NCI-H2107 treated with DMSO at 0.1 percent for 48 hours (cell line): ENCODE measurements around the gene CCDC63.

Experiments
- DNase-seq: peaks from one replicate; lab custom pipeline; 2025; ENCODE audit not compliant: unreplicated experiment; lab: John Stamatoyannopoulos, UW

CCDC63 gene

DNA sequence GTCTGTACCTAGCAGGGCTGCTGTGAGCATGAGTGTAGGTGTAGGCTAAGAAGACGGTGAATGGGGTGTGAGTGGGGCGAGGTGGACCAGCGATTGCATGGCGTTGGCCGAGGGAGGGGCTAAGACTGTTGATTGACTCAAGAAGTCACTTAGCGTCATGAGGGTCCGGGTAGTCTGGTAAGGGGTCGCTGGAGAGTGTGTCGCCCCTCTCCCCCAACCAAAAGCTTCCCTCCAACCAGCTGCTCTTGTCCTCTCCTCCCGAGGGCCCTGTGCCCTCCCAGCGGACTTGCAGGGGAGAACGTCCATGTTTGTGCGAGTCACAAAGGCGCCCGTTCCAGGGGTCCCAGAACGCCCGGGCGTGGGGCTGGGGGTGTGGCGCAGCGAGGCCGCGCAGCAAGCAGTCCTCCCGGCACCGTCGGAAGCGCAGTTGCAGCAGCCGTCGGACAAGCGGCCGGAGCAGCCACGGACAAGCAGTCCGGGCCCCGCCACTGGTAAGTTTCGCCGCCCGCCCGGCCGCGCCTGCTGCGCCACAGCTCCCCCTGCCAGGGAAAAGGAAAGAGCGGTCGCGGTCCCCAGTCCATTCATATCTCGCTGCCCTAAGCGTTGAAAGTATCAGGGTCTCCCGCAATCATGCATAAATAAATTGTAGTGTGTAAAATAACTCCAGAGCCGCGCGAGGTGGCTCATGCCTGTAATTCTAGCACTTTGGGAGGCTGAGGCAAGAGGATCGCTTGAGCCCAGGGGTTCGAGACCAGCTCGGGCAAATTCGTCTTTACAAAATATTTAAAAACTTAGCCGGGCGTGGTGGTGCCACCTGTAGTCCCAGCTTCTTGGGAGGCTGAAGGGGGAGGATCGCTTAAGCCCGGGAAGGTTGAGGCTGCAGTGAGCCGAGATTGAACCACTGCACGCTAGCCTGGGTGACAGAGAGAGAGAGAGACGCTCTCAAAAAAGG lies at the start of gene CCDC63:
Gene CCDC63 (plus strand): TSS at position 373 of the 952 bp plus-strand sequence. CDS start 5,968 bp downstream, outside the sequence.
- DNase-seq, result no peak

DNA sequence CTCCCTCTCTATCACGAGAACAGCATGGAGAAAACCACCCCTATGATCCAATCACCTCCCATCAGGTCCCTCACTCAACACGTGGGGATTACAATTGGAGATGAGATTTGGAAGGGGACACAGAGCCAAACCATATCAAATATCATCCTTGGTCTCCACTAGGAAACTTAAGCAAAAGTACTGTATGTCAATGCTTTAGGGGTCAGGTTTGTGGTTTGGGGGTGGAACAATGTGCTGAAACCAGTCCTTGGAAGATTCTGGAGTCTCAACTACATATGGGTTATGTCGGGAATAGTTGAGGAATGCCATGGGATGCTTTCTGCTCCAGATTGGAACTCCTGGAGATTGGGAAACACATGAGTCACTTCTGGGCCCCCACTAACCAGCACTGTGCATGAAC lies 48.3 kb upstream of the CCDC63 start:
- no peak for DNase-seq

DNA sequence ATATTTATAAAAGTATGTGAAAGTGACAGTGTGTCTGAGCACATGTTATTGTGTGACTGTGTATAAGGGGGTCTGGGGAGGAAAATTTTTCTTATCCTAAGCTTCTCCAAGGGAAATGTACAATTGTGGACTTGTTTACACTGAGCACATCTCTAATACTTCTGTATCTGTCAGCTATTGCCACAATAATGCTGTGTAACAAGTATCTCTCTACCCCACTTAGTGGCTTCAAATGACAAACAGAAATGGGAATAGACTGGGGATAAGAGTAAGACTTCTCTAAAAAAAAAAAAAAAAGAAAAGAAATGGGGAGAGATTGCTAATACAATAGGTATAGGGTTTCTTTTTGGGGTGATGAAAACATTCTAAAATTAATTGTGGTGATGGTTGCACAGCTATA lies 44.3 kb upstream of the CCDC63 start:
- no peak for DNase-seq

DNA sequence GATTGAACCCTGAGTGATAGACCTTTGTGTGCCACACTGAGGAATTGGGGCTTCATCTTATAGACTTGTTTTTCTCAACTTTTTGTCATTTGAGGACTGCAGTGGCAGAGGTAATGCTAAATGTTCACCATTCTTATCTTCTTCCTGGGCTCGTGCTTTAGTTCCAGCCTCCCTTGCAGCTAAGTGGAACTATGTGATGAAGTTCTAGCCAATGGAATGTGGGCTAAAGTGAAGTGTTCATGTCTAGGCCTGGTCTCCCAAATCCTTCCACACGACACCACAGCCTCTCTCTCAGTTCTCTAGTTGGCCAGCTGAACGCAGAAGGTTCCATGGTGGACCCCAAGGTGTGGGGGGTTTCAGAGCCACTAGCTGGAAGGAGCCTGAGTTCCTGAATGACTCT lies 42.4 kb upstream of the CCDC63 start:
- no peak for DNase-seq

DNA sequence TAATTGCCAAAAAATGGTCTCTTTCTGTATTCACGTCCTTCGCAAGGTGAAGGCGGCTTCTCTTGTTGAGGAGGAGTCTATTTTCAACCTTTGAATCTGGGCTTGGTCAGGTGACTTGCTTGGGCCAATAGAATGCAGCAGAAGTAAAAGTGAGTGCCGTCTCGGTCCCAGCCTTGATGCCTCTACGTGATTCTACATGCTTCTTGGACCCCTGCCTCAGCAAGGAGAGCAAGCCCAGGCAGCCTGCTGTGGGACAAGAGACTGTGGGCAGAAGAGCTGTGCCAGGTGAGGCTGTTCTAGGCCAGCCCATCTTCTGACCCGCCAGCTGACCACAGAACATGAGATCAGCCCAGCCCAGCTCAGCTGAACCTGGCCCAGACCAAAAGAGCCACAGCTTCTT lies 39.1 kb upstream of the CCDC63 start:
- DNase-seq, result no peak

DNA sequence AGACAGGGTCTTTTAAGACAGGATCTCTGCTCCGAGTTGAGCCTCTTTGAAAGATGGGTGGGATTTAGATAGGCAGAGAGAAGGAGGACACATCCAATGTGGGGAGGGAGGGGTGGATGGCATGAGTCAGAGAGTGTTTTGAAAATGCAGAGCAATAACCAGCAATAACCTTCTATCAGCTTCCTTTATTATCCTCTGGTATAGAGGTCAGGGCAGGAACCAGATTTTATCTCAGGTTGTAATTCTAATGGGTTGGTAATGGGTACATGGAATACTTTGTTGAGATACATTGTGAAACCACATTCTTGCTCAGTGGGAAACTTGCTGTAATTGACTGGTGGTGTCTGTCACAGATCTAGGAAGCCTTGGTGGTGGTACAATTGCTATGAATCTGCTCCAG lies 37.6 kb upstream of the CCDC63 start:
- DNase-seq, result no peak

DNA sequence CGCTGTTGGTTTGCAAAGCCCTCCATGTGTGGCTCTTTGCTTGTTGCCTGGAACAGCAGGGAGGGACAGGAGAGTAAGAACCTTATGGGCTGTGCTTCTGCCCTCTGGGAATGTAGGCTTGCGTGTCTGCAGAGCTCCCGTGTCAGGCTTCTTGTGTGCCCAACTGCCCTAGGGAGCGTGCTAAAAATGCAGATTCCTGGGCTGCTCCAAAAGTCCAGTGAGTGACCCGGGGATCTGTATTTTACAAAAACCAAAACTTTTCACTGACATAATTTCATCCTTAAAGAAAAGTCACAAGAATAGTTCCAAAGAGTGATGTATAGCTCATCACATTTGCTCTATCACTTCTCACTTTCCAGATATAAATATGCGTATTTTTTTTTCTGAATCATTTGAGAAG lies 34.8 kb upstream of the CCDC63 start:
- DNase-seq, result no peak

DNA sequence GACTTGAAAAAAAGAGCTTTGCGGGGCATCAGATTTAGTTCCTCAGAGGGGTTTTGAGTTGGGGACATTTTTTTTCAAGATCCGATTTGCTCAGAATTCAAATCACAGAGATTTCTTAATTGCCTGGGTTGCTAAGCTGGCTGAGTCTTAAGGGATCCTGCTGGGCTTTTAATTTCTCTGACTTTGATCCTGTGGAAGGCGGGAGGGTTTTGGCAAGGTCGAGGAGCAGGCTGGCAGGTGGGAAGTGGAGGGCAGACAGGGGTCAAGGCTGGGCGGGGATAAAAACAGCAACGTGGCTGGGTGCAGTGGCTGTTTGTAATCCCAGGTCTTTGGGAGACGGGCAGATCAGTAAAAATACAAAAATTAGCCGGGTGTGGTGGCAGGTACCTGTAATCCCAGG lies 33.5 kb upstream of the CCDC63 start:
- DNase-seq, result no peak

DNA sequence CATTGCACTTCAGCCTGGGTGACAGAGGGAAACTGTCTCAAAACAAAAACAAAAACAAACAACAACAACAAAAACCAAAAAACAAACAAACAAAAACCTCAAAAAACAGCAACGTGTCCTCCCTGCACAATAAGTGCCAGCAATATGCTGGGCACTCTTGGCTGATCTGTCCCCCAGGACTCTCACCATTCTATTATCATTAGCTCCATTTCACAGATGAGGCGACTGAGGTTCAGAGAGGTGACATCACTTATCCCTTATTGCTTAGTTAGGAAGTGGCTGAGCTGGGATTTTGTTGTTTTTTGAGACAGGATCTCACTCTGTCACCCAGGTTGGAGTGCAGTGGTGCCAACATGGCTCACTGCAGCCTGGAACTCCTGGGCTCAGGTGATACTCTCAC lies 33.0 kb upstream of the CCDC63 start:
- DNase-seq, result no peak

DNA sequence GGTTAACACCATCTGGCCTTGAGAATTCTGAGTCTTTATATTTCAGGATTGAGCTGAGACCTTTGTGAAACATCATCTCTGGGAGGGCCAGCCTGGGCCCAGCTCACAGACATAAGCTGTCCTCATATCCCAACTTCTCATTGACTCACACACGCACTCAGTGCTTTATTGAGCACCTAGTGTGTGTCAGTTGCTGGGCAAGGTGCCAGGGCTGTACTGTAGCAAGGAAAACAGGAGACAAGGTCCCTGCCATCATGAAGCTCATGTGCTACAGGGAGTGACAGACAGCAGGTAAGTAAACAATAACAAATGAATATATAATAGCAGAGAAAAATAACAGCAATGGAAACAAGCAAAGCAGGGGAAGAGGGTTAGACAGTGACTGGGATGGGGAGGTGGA lies 30.5 kb upstream of the CCDC63 start:
- no peak for DNase-seq

DNA sequence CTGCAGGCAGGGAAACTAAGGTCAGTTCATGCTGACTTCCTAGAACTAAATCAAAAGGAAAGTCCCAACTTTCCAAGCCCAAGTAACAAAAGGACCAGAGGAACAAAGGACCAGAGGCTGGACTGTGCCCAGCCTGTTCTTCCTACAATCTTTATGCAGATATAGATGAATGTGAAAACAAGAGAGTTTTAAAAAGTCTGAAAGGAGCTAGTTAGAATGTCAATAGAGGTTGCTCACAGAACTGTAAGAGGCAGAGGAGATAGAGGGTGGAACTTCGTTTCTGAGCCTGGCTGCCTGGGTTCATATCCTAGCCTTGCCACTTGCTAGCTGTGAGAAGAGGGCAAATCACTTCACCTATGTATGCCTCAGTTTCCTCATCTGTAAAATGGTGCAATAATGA lies 30.0 kb upstream of the CCDC63 start:
- DNase-seq, result no peak

DNA sequence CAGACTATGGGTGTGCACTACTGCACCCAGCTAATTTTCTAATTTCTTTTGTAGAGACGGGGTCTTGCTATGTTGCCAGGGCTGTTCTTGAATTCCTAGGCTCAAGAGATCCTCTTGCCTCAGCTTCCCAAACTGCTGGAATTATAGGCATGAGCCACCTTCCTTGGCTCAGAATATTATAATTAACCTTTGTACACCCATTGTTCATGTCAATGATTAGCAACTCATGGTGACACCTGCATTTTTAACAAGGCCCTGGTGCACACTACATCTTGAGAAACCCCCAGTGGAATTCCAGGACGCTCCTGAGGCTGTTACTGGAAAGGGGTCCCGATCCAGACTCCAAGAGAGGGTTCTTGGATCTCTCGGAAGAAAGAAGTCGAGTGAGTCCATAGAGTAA lies 28.3 kb upstream of the CCDC63 start:
- DNase-seq, result no peak

DNA sequence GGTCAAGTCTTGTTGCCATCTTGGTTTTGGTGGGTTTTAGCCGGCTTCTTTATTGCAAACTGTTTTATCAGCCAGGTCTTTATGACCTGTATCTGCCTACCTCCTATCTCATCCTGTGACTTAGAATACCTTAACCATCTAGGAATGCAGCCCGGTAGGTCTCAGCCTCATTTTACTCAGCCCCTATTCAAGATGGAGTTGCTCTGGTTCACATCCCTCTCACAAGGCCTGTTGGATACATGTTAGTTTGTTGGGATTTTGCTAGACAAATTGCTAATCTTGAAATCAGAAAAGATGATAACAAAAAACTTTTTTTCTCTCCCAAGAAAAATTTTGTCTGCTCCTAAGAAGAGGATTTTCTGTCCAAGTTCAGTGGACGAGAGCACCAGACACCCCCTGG lies 27.6 kb upstream of the CCDC63 start:
- no peak for DNase-seq

DNA sequence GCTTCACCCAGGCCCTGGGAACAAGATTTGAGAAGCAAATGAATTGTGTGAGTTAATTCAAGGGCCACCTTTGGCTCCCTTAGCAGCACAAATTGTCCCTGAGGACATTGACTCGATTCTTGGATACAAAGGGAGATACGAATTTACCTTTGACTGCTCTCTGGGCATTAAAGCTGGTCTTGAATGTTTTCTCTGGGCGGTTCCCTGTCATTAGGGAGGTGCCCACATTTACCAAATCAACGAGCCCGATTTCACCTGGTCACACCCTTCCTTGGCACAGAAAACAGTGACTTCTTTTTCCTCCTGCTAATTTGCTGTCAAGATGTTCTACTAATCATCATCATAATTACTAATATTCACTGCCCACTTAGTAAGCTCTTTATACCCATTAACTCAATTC lies 27.1 kb upstream of the CCDC63 start:
- DNase-seq, result no peak

DNA sequence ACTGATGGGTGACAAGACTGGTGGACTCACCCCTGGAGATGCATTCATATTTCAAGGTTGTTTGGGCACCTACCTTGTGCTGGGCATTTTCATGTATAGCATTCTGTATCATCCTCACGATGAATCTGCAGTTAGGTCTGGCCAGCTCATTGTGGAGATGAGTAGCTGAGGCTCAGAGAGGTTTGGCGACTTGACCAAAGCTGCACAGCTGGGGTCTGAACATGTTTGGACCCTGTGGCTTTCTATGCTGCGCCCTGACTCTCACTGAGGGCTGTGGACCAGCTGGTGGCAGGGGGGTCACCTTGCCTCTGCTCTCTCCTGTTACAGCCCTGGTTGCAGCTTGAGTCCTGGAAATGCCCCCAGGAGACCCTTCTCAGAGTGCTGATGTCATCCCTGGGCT lies 24.9 kb upstream of the CCDC63 start:
- no peak for DNase-seq

DNA sequence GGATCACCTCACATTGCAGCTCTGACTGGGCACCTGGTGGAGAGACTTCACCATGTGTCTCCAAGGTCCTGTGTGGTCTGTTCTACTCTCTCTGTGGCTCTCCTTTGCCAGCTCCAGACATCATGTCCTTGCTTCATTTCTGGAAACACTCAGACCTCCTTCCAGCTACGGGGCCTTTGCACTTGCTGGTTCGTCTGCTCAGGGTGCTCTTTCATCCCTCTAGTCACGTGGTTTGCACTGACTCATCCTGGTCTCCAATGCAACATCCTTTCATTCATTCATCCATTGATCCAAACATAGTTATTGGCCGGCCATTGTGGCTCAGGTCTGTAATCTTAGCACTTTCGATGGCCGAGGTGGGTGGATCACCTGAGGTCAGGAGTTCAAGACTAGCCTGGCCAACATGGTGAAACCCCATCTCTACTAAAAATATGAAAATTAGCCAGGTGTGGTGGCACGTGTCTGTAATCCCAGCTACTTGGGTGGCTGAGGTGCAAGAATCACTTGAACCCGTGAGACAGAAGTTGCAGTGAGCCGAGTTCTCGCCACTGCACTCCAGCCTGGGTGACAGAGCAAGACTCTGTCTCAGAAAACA lies 23.9 kb upstream of the CCDC63 start:
- DNase-seq, result no peak

DNA sequence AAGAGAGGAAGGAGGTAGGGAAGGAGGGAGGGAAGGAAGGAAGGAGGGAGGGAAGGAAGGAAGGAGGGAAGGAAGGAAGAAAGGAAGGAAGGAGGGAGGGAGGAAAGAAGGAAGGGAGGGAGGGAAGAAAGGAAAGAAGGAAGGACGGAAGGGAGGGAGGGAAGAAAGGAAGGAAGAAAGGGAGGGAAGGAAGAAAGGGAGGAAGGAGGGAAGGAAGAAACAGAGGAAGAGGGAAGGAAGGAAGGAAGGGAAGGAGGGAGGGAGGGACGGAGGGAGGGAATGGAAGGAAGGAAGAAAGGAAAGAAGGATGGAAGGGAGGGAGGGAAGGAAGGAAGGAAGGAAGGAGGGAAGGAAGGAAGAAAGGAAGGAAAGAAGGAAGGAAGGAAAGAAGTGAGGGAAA lies 22.4 kb upstream of the CCDC63 start:
- no peak for DNase-seq

DNA sequence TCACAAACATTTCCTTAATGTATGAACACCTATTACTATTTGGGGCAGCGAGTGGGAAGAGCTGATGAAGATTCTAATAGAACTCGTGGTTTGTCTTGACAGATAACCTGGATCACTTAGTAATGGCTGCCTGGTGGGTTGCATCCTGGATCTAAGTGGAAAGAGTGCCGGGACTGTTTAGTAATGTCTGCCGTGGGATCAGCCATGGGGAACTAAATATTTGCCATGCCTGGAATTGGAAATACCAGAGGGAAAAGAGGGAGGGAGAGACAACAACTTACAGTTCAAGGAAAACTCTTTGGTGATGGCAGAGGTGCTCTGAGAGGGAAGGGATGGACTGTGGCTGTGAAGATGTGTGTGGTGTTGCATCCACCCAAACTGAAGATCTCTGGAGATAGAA lies 21.3 kb upstream of the CCDC63 start:
- no peak for DNase-seq

DNA sequence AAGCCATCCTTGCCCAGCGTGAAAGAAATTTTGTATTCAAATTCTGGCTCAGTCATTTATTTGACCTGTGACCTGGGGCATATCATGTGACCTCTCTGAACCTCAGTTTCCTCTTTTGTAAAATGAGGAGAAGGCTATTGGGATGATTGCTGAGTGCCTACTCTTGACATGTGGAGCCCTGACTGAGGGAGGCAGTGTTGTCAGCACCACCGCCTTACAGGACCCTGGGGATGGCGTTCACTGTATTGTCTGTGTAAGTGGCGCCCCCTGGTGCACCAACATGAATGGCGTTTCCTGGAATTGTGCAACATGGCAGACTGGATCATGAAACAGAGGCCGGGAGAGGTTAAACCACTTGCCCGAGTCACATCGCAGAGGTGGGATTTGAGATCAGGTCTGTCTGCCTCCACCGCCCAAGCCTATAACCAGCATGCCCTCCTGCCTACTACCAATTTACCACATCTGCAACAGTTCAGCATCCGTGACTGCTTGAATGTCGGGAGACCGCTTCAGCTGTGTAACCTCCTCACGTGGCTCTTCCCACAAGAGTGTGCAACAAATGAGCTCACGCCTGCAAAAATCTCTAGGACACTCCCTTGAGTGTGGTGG lies 20.1 kb upstream of the CCDC63 start:
- DNase-seq, result peak; percentile 88

DNA sequence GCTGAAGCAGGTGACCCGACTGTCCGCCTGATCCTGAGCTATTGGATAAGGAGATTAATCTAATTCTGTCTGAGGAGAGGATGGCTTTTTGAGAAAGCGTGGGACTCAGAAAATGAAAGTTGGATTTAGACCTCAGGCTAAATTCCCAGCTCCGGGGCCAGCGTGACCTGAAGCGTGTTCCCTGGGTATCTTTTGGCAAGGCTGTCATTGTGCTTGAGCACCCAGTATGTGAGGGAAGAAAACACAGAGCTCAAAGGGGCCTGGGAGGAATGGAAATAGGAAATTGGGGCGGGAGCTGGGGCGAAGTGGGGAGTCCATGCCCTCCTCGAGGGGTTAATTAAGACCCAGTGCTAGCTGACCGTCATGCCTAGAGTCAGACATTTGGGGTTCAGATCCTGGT lies 17.5 kb upstream of the CCDC63 start:
- DNase-seq, result no peak

DNA sequence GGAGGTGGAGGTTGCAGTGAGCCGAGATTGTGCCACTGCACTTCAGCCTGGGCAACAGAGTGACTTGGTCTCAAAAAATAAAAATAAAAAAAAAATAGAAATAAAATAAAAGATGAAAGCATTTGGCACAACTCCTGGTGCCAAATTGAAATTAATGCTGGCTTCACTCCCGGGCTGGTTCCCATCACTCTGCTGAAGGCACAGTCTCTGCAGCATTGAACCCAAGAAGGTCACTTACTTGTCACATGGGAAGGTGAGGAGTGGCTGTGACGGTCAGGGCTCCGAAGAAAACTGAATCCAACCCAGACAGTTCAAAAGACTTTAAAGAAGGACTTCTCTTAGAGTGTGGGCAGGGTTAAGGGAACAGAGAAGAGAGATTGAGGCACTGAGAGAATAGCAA lies 10.5 kb upstream of the CCDC63 start:
- no peak for DNase-seq

DNA sequence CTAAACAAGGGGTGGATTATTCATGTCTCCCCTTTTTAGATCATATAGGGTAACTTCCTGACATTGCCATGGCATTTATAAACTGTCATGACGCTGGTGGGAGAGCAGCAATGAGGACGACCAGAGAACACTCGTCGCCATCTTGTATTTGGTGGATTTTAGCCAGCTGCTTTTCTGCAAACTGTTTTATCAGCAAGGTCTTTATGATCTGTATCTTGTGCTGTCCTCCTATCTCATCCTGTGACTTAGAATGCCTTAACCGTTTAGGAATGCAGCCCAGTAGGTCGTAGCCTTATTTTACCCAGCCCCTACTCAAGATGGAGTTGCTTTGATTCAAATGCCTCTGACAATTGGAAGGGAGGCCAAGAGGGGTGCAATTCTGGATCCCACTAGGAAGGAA lies 5.8 kb upstream of the CCDC63 start:
- DNase-seq, result no peak
